WI38 (cell line): ENCODE data around the gene PPM1N.
A peak's percentile ranks its signal among the peaks of the same experiment; 100 is the strongest.

Source experiments
- H3K4me3 ChIP-seq: 2 replicates; pipeline ENCODE4 v1.5.1; 2011; ENCODE audit warnings: low read depth, mild to moderate bottlenecking, control low read depth, low read length
- TF ChIP-seq, protein P1 (sequence below): IDR thresholded peaks from 2 replicates; pipeline ENCODE4 v1.5.1; 2012; ENCODE audit warnings: low read depth, mild to moderate bottlenecking, control low read depth, low read length

PPM1N gene

GRCh38 chr19:45475537-45476291 lies 22.5 kb upstream of the PPM1N start:
- no peak overlapping the region for H3K4me3 ChIP-seq
- TF ChIP-seq, protein P1, sequence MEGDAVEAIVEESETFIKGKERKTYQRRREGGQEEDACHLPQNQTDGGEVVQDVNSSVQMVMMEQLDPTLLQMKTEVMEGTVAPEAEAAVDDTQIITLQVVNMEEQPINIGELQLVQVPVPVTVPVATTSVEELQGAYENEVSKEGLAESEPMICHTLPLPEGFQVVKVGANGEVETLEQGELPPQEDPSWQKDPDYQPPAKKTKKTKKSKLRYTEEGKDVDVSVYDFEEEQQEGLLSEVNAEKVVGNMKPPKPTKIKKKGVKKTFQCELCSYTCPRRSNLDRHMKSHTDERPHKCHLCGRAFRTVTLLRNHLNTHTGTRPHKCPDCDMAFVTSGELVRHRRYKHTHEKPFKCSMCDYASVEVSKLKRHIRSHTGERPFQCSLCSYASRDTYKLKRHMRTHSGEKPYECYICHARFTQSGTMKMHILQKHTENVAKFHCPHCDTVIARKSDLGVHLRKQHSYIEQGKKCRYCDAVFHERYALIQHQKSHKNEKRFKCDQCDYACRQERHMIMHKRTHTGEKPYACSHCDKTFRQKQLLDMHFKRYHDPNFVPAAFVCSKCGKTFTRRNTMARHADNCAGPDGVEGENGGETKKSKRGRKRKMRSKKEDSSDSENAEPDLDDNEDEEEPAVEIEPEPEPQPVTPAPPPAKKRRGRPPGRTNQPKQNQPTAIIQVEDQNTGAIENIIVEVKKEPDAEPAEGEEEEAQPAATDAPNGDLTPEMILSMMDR: no peak

DNA sequence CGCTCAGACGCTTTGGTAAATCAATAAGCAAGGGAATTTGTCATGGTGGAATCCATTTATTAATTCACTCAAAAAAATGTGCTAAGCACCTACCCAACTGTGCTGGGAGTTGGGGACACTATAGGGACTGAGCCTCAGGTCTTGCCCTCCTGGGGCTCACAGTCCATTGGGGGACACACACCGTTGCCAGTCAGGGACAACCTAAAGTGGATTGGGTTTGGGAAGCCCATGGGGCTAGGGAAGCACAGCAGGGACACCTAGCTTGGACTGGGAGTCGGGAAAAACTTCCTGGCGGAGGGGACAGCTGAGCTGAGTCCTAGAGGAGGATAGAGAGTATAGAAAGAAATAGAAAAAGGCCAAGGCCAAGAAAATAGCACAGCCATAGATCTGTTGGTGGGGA lies 21.9 kb upstream of the PPM1N start:
- TF ChIP-seq, protein P1: no peak

DNA sequence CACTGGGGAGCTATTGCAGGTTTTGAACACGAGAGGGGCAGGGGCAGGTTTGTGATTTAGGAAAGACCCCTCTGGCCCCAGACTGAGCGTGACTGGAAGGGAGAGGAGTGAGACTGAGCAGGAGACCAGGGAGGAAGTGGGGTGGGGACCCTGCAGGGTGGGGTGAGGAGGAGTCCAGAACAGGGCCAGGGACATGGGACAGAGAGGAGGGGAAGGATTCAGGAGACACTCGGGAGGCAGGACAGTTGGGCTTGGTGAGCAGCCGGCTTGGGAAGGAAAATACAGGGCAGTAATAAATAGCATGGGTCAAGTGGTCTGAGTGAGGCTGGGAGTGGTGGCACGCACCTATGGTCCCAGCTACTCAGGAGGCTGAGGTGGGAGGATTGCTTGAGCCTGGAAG lies 21.1 kb upstream of the PPM1N start:
- TF ChIP-seq, protein P1: no peak
- H3K4me3 ChIP-seq: no peak overlapping the region

More for the DNA sequence above, 21.9 kb upstream of the PPM1N start:
- no peak overlapping the region for H3K4me3 ChIP-seq

- peak overlapping the region; percentile 70 for H3K4me3 ChIP-seq
- TF ChIP-seq, protein P1: no peak
Measured at GRCh38 chr19:45477713-45478453, 20.4 kb upstream of the PPM1N start.

DNA sequence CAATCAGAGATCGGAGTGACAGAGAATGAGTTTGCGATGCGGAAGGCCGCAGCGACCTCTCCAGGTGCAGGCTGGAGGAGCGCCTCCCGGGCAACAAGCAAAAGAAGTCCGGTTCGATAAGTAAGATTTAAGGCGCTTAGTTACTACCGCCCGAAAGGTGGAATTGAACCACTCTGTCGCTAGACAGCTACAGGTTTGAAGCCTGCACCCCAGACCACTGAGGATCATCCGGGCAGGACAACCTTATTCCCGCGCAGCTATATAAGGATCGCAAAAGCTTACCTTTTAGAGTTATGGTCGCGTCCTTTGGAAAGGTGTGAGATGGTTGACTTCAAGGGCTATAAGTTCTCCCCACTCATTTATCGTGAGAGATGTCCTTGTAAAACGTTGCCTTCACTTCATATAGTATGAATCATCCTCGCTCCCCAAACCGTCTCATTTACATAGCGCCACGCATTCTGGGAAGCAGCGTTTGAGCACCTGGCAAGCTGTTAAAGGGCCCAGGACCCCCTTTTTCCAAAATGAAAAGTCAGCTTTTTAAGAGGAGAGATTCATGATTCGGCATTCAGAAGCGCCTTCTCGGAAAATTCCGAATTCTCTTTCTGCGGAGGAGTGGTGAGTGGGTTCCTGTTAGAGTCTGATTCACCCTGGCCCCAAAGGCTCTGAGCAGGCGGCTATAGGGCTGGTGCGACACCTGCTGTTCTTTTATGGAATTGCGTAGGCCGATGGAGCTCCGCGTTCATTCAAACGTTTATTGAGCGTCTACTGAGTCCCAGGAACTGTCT lies 19.6 kb upstream of the PPM1N start:
- TF ChIP-seq, protein P1: peak; percentile 96
- H3K4me3 ChIP-seq: peak overlapping the region; percentile 70

- H3K4me3 ChIP-seq: no peak overlapping the region
- TF ChIP-seq, protein P1: no peak
Measured at GRCh38 chr19:45483033-45483432, 15.2 kb upstream of the PPM1N start.
